Transverse colon (tissue), 4 donors: ENCODE data around the gene KLF13. TPM values are rescaled to one million over a fixed set of nuclear protein-coding genes. Genes with fewer than 3 reads are reported as not detected.

Experiments used
- DNase-seq: peaks from one replicate; pipeline ENCODE4 v3.0.0-alpha.2; 2019
- H3K27ac ChIP-seq, 4 donors: fragments of 200-600 bp; sonication (generic); 2 replicates each; pipeline ENCODE4 v1.5.1; 2016 to 2018; ENCODE audit warnings: inconsistent platforms in 4 of 4
- H3K27me3 ChIP-seq: fragments of 200-600 bp; sonication (generic); 2 replicates; pipeline ENCODE4 v1.5.1; 2017; ENCODE audit warnings: inconsistent platforms
- H3K36me3 ChIP-seq, 4 donors: fragments of 200-600 bp; sonication (generic); 2 replicates each; pipeline ENCODE4 v1.5.1; 2017 to 2019; ENCODE audit warnings: inconsistent platforms in 4 of 4
- H3K4me1 ChIP-seq, 4 donors: fragments of 200-600 bp; sonication (generic); 2 replicates each; pipeline ENCODE4 v1.5.1; 2017 to 2020; ENCODE audit warnings: inconsistent platforms in 4 of 4
- H3K4me3 ChIP-seq, 4 donors: fragments of 200-600 bp; sonication (generic); 1 replicate in 1 of 4; 2 replicates in 3 of 4; pipeline versions ENCODE4 v1.5.1 to v1.6.1; 2017 to 2019; ENCODE audit warnings: inconsistent platforms in 4 of 4
- H3K9me3 ChIP-seq, 2 donors: fragments of 200-600 bp; sonication (generic); 2 replicates each; pipeline ENCODE4 v1.5.1; 2017 to 2019; ENCODE audit warnings: inconsistent platforms in 2 of 2
- CTCF ChIP-seq, 5 experiments: fragments of 200-600 bp in 3 of 5; fragments of 450-650 bp in 2 of 5; sonication (generic) in 3 of 5; IDR thresholded peaks; 1 replicate in 2 of 5; 2 replicates in 3 of 5; pipeline ENCODE4 v1.5.1; 2016 to 2017; ENCODE audit warnings: antibody characterized with exemption in 5 of 5, inconsistent platforms in 3 of 5, mild to moderate bottlenecking in 2 of 5, moderate library complexity in 1 of 5
- EP300 ChIP-seq: sonication (generic); formaldehyde crosslinking; IDR thresholded peaks from one replicate; pipeline ENCODE4 v1.6.1; 2017; ENCODE audit warnings: antibody characterized with exemption, low read depth
- POLR2A ChIP-seq: fragments of 450-650 bp; IDR thresholded peaks from one replicate; pipeline ENCODE4 v1.6.1; 2016; ENCODE audit warnings: antibody characterized with exemption, mild to moderate bottlenecking, moderate library complexity
- POLR2AphosphoS5 ChIP-seq, 3 donors: sonication (generic); formaldehyde crosslinking; IDR thresholded peaks; one replicate each; pipeline ENCODE4 v1.6.1; 2016; ENCODE audit warnings: antibody characterized with exemption in 3 of 3
- WGBS, 2 donors: methylation state at CpG; one replicate each; pipeline ENCODE4 v1.1.5; 2018; ENCODE audit warnings: low coverage in 1 of 2; 5-methylcytosine and 5-hydroxymethylcytosine counted together
- in situ Hi-C, 4 donors: fragments of 200-750 bp; cut with MboI; loops; one replicate each; pipeline versions ENCODE4 v1.15.0 to v1.15.1; 2017; ENCODE audit warnings: low sequenced_read_pairs in 3 of 4, low pct_ligation_motif_present in 1 of 4, low pct_unique_long_range_greater_than_20kb in 1 of 4
- intact Hi-C: fragments of 100-400 bp; cut with DNase I; formaldehyde crosslinking; loops from one replicate; pipeline ENCODE4 v1.15.1; 2023; ENCODE audit warnings: low total_unique reads
- total RNA-seq, 4 donors: library from RNA; depleted of rRNA; stranded (reverse); fragments of >200 nt; gene quantifications; one replicate each; pipeline ENCODE4 v1.1.0, GENCODE V29; 2016

The KLF13 gene
- total RNA-seq, 4 donors from 2014 or later, result 39.0 to 81.2 (median 68.8) TPM

- no peak for DNase-seq
- H3K27me3 ChIP-seq, result no peaks in the 10 kb centered on the region
- H3K36me3 ChIP-seq, result peaks cover 0 to 12% (median 3%) of the 10 kb centered on the region in 4 donors
- H3K27ac ChIP-seq, result peak overlapping the region in 3 of 4 donors; percentile 4 to 52 (median 25)
- H3K4me3 ChIP-seq, result no peak overlapping the region
- no peak for TF ChIP-seq POLR2AphosphoS5 (IDR thresholded peaks at IDR 0.05)
- no peak for TF ChIP-seq EP300
- no peak for TF ChIP-seq POLR2A
- TF ChIP-seq CTCF (IDR thresholded peaks at IDR 0.05), result no peak
- in situ Hi-C loops, result no loop called here
- intact Hi-C loops, result loop anchor here (5.0 to 10.0 kb wide), 2 partner anchors 65 to 113 kb away; no protein-coding TSS in a partner anchor
- peaks cover 20 to 74% (median 51%) of the 10 kb centered on the region in 4 donors for H3K4me1 ChIP-seq
- H3K9me3 ChIP-seq, result no peaks in the 10 kb centered on the region
- WGBS, 2 donors, result 60 to 74% methylated on average over 1 of the region's 1 CpG
These were observed 43.1 kb downstream of the KLF13 start for GRCh38 chr15:31369727-31370126.

- no peaks in the 10 kb centered on the region for H3K27me3 ChIP-seq
- WGBS, 2 donors, result 98% methylated on average over 35 of the region's 38 CpGs; no CpG with 5 or more reads in 1 of the 2 donors
- peak overlapping the region; percentile 60 to 75 (median 69) for H3K27ac ChIP-seq
- peaks cover 11 to 75% (median 43%) of the 10 kb centered on the region in 4 donors for H3K4me1 ChIP-seq
- no peak for DNase-seq
- no peaks in the 10 kb centered on the region for H3K9me3 ChIP-seq
- in situ Hi-C loops (no loop called here), intact Hi-C loops (loop anchor here (5.0 kb wide), 1 partner anchor 111 kb away; no protein-coding TSS in a partner anchor)
- no peak overlapping the region for H3K4me3 ChIP-seq
- TF ChIP-seq POLR2A, result no peak
- TF ChIP-seq POLR2AphosphoS5 (IDR thresholded peaks at IDR 0.05), result no peak
- no peak for TF ChIP-seq EP300
- TF ChIP-seq CTCF (IDR thresholded peaks at IDR 0.05), result no peak
- H3K36me3 ChIP-seq, result peaks cover 0 to 12% (median 3%) of the 10 kb centered on the region in 4 donors
These were observed 45.0 kb downstream of the KLF13 start for GRCh38 chr15:31371520-31372240.

GRCh38 chr15:31372635-31373091 is 46.0 kb downstream of the KLF13 start:
- Histone ChIP-seq H3K4me3 (no peak overlapping the region), H3K36me3 (peaks cover 0 to 12% (median 3%) of the 10 kb centered on the region in 4 donors), H3K4me1 (peaks cover 18 to 75% (median 47%) of the 10 kb centered on the region in 4 donors), H3K27me3 (no peaks in the 10 kb centered on the region), H3K27ac (peak overlapping the region; percentile 60 to 75 (median 69)), H3K9me3 (no peaks in the 10 kb centered on the region)
- no peak for DNase-seq
- TF ChIP-seq POLR2A, result no peak
- TF ChIP-seq EP300, result no peak
- TF ChIP-seq CTCF (IDR thresholded peaks at IDR 0.05), result no peak
- peak in 1 of 3 donors; percentile 13 for TF ChIP-seq POLR2AphosphoS5 (IDR thresholded peaks at IDR 0.05)
- in situ Hi-C loops, result no loop called here
- intact Hi-C loops, result loop anchor here (5.0 kb wide), 1 partner anchor 110 kb away; no protein-coding TSS in a partner anchor
- 78% methylated on average over 12 of the region's 14 CpGs; no CpG with 5 or more reads in 1 of the 2 donors for WGBS, 2 donors

- no peak for TF ChIP-seq CTCF (IDR thresholded peaks at IDR 0.05)
- TF ChIP-seq EP300, result no peak
- TF ChIP-seq POLR2AphosphoS5 (IDR thresholded peaks at IDR 0.05), result no peak
- no peak for TF ChIP-seq POLR2A
- Histone ChIP-seq H3K27ac (peak overlapping the region; percentile 60 to 75 (median 69)), H3K9me3 (no peaks in the 10 kb centered on the region), H3K27me3 (no peaks in the 10 kb centered on the region), H3K36me3 (peaks cover 0 to 12% (median 3%) of the 10 kb centered on the region in 4 donors), H3K4me3 (no peak overlapping the region), H3K4me1 (peaks cover 18 to 75% (median 46%) of the 10 kb centered on the region in 4 donors)
- intact Hi-C loops (loop anchor here (5.0 kb wide), 1 partner anchor 109 kb away; no protein-coding TSS in a partner anchor), in situ Hi-C loops (no loop called here)
- WGBS, 2 donors, result 84 to 86% methylated on average over 8 to 22 of the region's 23 CpGs
- DNase-seq, result no peak
These were observed 46.6 kb downstream of the KLF13 start for GRCh38 chr15:31373096-31373865.
